HL-60 (cell line): ENCODE data around the gene CKS2.

Experiments
- DNase-seq, 2 experiments: peaks; one replicate each; pipeline ENCODE4 v3.0.0-alpha.2; 2010 to 2020; ENCODE audit warnings: low read depth in 1 of 2, low spot score in 1 of 2
- H3K27ac ChIP-seq: fragments of 250-450 bp; sonication (Bioruptor Pico); replicated peaks from 2 replicates; pipeline ENCODE4 v1.5.1; 2020; ENCODE audit warnings: mild to moderate bottlenecking, moderate library complexity
- H3K27me3 ChIP-seq: fragments of 250-450 bp; sonication (Bioruptor Pico); 2 replicates; pipeline ENCODE4 v1.5.1; 2021; ENCODE audit warnings: mild to moderate bottlenecking, moderate library complexity; ENCODE audit not compliant: insufficient read depth, poor library complexity, severe bottlenecking
- H3K4me3 ChIP-seq: replicated peaks from 2 replicates; pipeline ENCODE4 v1.5.1; 2011; ENCODE audit warnings: mild to moderate bottlenecking, control low read depth, low read length; ENCODE audit not compliant: insufficient read depth
- CTCF ChIP-seq: IDR thresholded peaks from one replicate; pipeline ENCODE4 v1.5.1; 2011; ENCODE audit warnings: low read length, control low read depth, inconsistent platforms; ENCODE audit not compliant: insufficient read depth
- GABPA ChIP-seq: IDR thresholded peaks from 2 replicates; pipeline ENCODE4 v1.6.1; 2012; ENCODE audit warnings: low read depth
- POLR2AphosphoS5 ChIP-seq: IDR thresholded peaks from 2 replicates; pipeline ENCODE4 v1.6.1; 2012; ENCODE audit warnings: low read depth
- REST ChIP-seq: IDR thresholded peaks from 2 replicates; pipeline ENCODE4 v1.6.1; 2012; ENCODE audit warnings: low read depth; ENCODE audit not compliant: insufficient replicate concordance
- SPI1 ChIP-seq: IDR thresholded peaks from 2 replicates; pipeline ENCODE4 v1.6.1; 2012; ENCODE audit warnings: low read depth, mild to moderate bottlenecking, borderline replicate concordance

CKS2 gene

GRCh38 chr9:89318123-89319014 lies 7.4 kb downstream of the CKS2 start, which contains the start of gene SECISBP2:
Gene SECISBP2 (plus strand): TSS chr9:89318500. CDS start chr9:89318577, 77 bp downstream.
- TF ChIP-seq POLR2AphosphoS5 (peak; percentile 94), CTCF (no peak), SPI1 (0 out of 2 replicates have a peak, but pooled peaks have one; percentile 18), GABPA (peak; percentile 98), REST (no peak)
- H3K4me3 ChIP-seq: peak within 1 kb of the TSS; percentile 59
- H3K27ac ChIP-seq: peak within 1 kb of the TSS; percentile 89
- H3K27me3 ChIP-seq: no peaks in the 10 kb centered on the region
- DNase-seq: peak; percentile 90 to 95

GRCh38 chr9:89319015-89319905 lies 8.3 kb downstream of the CKS2 start:
- Histone ChIP-seq H3K27me3 (no peaks in the 10 kb centered on the region), H3K27ac (peak overlapping the region; percentile 89), H3K4me3 (peak overlapping the region; percentile 59)
- DNase-seq: no peak
- TF ChIP-seq REST (no peak), CTCF (peak; percentile 67)

- peak in 1 of 2 experiments; percentile 76 for DNase-seq
- Histone ChIP-seq H3K27ac (no peak overlapping the region), H3K4me3 (no peak overlapping the region), H3K27me3 (no peaks in the 10 kb centered on the region)
- TF ChIP-seq POLR2AphosphoS5 (no peak), SPI1 (peak; percentile 10; the same call in 1 of the 2 replicates)
These were observed 12.4 kb downstream of the CKS2 start for GRCh38 chr9:89323390-89323789.

- DNase-seq: no peak
- Histone ChIP-seq H3K27me3 (no peaks in the 10 kb centered on the region), H3K27ac (no peak overlapping the region), H3K4me3 (no peak overlapping the region)
- TF ChIP-seq REST (no peak), SPI1 (no peak), GABPA (no peak), CTCF (no peak), POLR2AphosphoS5 (no peak)
These were observed 14.7 kb downstream of the CKS2 start for GRCh38 chr9:89325733-89326132.
